ENCODE measurements around the gene SLC28A3. TPM values are rescaled to one million over a fixed set of nuclear protein-coding genes. Genes with fewer than 3 reads are reported as not detected.

Gene SLC28A3
- total RNA-seq, 1 experiment from 2014 or later = not detected

- intact Hi-C loops (cut with micrococcal nuclease) = no loop called here
- POLR2A ChIA-PET (ENCODE audit: unreplicated experiment) = no interaction called here
These were observed 46.2 kb downstream of the SLC28A3 start for GRCh38 chr9:84294241-84294950.

GRCh38 chr9:84293001-84293798 lies 47.4 kb downstream of the SLC28A3 start:
- Histone ChIP-seq H2AFZ (ENCODE audit: low read length) (no peak overlapping the region), H3K9ac (ENCODE audit: low read length) (no peak overlapping the region), H3K9me3 (ENCODE audit: low read length) (no peaks in the 10 kb centered on the region), H3K79me2 (ENCODE audit: low read length) (no peaks in the 10 kb centered on the region), H3K27ac (ENCODE audit: low read length) (no peak overlapping the region), H3K9me2 (replicated peaks; ENCODE audit: low read length) (no peaks in the 10 kb centered on the region), H3K36me3 (ENCODE audit: low read depth, low read length) (no peaks in the 10 kb centered on the region), H3K4me2 (ENCODE audit: low read length) (no peak overlapping the region), H3K4me1 (ENCODE audit: insufficient read depth, low read length) (peaks cover 8% of the 10 kb centered on the region), H3F3A (ENCODE audit: low read length, unreplicated experiment) (no peaks in the 10 kb centered on the region), H3K27me3 (ENCODE audit: low read length) (no peaks in the 10 kb centered on the region), H4K20me1 (ENCODE audit: low read length) (no peaks in the 10 kb centered on the region), H3K4me3 (ENCODE audit: low read length) (no peak overlapping the region)
- ATAC-seq (no peak), DNase-seq (no peak)
- ChIA-PET POLR2A (ENCODE audit: unreplicated experiment) (no interaction called here), CTCF (no interaction called here)
- intact Hi-C loops (cut with micrococcal nuclease) = no loop called here
- TF ChIP-seq EZH2phosphoT487 (IDR thresholded peaks at IDR 0.05; ENCODE audit: borderline replicate concordance, low read length) (no peak), EZH2 (IDR thresholded peaks at IDR 0.05; ENCODE audit: low read length, unreplicated experiment) (no peak), CTCF (conservative IDR thresholded peaks at IDR 0.05; ENCODE audit: low read depth, low read length) (no peak)
- BruUV-seq (replicated peaks) = no TSS peak

More at GRCh38 chr9:84294241-84294950, 46.2 kb downstream of the SLC28A3 start:
- Histone ChIP-seq H4K20me1 (ENCODE audit: low read length) (no peaks in the 10 kb centered on the region), H3K9me3 (ENCODE audit: low read length) (no peaks in the 10 kb centered on the region), H3K4me3 (ENCODE audit: low read length) (no peak overlapping the region), H3F3A (ENCODE audit: low read length, unreplicated experiment) (no peaks in the 10 kb centered on the region), H3K27ac (ENCODE audit: low read length) (no peak overlapping the region), H3K4me2 (ENCODE audit: low read length) (no peak overlapping the region), H3K27me3 (ENCODE audit: low read length) (no peaks in the 10 kb centered on the region), H3K9ac (ENCODE audit: low read length) (no peak overlapping the region), H3K36me3 (ENCODE audit: low read depth, low read length) (no peaks in the 10 kb centered on the region), H3K9me2 (replicated peaks; ENCODE audit: low read length) (no peaks in the 10 kb centered on the region), H3K79me2 (ENCODE audit: low read length) (no peaks in the 10 kb centered on the region), H2AFZ (ENCODE audit: low read length) (no peak overlapping the region), H3K4me1 (ENCODE audit: insufficient read depth, low read length) (peaks cover 8% of the 10 kb centered on the region)
- ATAC-seq (no peak), DNase-seq (no peak)
- TF ChIP-seq EZH2 (IDR thresholded peaks at IDR 0.05; ENCODE audit: low read length, unreplicated experiment) = no peak
- peak; percentile 35; the same call in 1 of the 2 replicates for TF ChIP-seq CTCF (conservative IDR thresholded peaks at IDR 0.05; ENCODE audit: low read depth, low read length)
- CTCF ChIA-PET = no interaction called here
- no TSS peak for BruUV-seq (replicated peaks)

- no peaks in the 10 kb centered on the region for H4K20me1 ChIP-seq (ENCODE audit: low read length)
- no peaks in the 10 kb centered on the region for H3K9me2 ChIP-seq (replicated peaks; ENCODE audit: low read length)
- POLR2A ChIA-PET (ENCODE audit: unreplicated experiment) = no interaction called here
- H3K27me3 ChIP-seq (ENCODE audit: low read length) = no peaks in the 10 kb centered on the region
- no peak overlapping the region for H3K4me3 ChIP-seq (ENCODE audit: low read length)
- H3K9ac ChIP-seq (ENCODE audit: low read length) = no peak overlapping the region
- no peak overlapping the region for H3K27ac ChIP-seq (ENCODE audit: low read length)
- no peaks in the 10 kb centered on the region for H3K79me2 ChIP-seq (ENCODE audit: low read length)
- H3K9me3 ChIP-seq (ENCODE audit: low read length) = no peaks in the 10 kb centered on the region
- no peak overlapping the region for H2AFZ ChIP-seq (ENCODE audit: low read length)
- H3K4me1 ChIP-seq (ENCODE audit: insufficient read depth, low read length) = no peaks in the 10 kb centered on the region
- no peak overlapping the region for H3K4me2 ChIP-seq (ENCODE audit: low read length)
- TF ChIP-seq CTCF (conservative IDR thresholded peaks at IDR 0.05; ENCODE audit: low read depth, low read length) (no peak), EZH2phosphoT487 (IDR thresholded peaks at IDR 0.05; ENCODE audit: borderline replicate concordance, low read length) (no peak)
- H3F3A ChIP-seq (ENCODE audit: low read length, unreplicated experiment) = no peaks in the 10 kb centered on the region
- no peaks in the 10 kb centered on the region for H3K36me3 ChIP-seq (ENCODE audit: low read depth, low read length)
- no TSS peak for BruUV-seq (replicated peaks)
- no peak for DNase-seq
- CTCF ChIA-PET = no interaction called here
- intact Hi-C loops (cut with micrococcal nuclease) = no loop called here
- ATAC-seq = no peak
These were observed 55.2 kb downstream of the SLC28A3 start for GRCh38 chr9:84285381-84285780.
